Activated CD8-positive, alpha-beta memory T cell treated with anti-CD3 and anti-CD28 coated beads for 48 hours (primary cell): ENCODE measurements around the gene RPUSD1.
A peak's percentile ranks its signal among the peaks of the same experiment; 100 is the strongest.
"Not testable (repeated sequence)": the region's sequence is repeated elsewhere in the genome, so short reads cannot be mapped to it uniquely, and the experiment has no call there.

Experiments
- DNase-seq, 3 experiments: peaks; one replicate each; pipeline ENCODE4 v3.0.0-alpha.2; 2020; ENCODE audit warnings: low read depth in 2 of 3, low spot score in 2 of 3

RPUSD1 gene

GRCh38 chr16:751152-752006 lies 36.8 kb downstream of the RPUSD1 start:
- DNase-seq: no peak

GRCh38 chr16:750485-750884 lies 37.7 kb downstream of the RPUSD1 start:
- no peak for DNase-seq

GRCh38 chr16:749010-749409 lies 39.2 kb downstream of the RPUSD1 start:
- no peak for DNase-seq

- no peak for DNase-seq
Observed at GRCh38 chr16:747978-748746, 40.0 kb downstream of the RPUSD1 start.

- no peak for DNase-seq
Observed at GRCh38 chr16:746637-747036, 41.5 kb downstream of the RPUSD1 start.

GRCh38 chr16:745739-746138 lies 42.4 kb downstream of the RPUSD1 start:
- DNase-seq: no peak

GRCh38 chr16:743794-744500 lies 44.2 kb downstream of the RPUSD1 start:
- DNase-seq: no peak

GRCh38 chr16:742894-743293 lies 45.3 kb downstream of the RPUSD1 start:
- not testable (repeated sequence) for DNase-seq

- DNase-seq: no peak
Observed at GRCh38 chr16:741986-742629, 46.1 kb downstream of the RPUSD1 start.

GRCh38 chr16:740764-741505 lies 47.2 kb downstream of the RPUSD1 start, which contains the start of gene CIAO3:
CIAO3 (minus strand) TSS chr16:740997; CDS start chr16:740985, 12 bp downstream.
- peak; percentile 92 to 97 (median 97) for DNase-seq

GRCh38 chr16:740459-740763 lies 47.8 kb downstream of the RPUSD1 start:
- DNase-seq: no peak

- no peak for DNase-seq
Observed at GRCh38 chr16:739560-740458, 48.4 kb downstream of the RPUSD1 start.

- DNase-seq: no peak
Observed at GRCh38 chr16:736936-737481, 51.2 kb downstream of the RPUSD1 start.

- peak in 1 of 3 experiments; percentile 47 for DNase-seq
Observed at GRCh38 chr16:735982-736453, 52.2 kb downstream of the RPUSD1 start.

GRCh38 chr16:734981-735881 lies 53.0 kb downstream of the RPUSD1 start:
- DNase-seq: no peak
